Hypothalamus (tissue), 51 donors: ENCODE results near the gene CEP128.

Experiments
- DNase-seq, 51 donors: peaks; one replicate each; lab custom pipeline; 2025; lab: John Stamatoyannopoulos, UW

Gene CEP128

DNA sequence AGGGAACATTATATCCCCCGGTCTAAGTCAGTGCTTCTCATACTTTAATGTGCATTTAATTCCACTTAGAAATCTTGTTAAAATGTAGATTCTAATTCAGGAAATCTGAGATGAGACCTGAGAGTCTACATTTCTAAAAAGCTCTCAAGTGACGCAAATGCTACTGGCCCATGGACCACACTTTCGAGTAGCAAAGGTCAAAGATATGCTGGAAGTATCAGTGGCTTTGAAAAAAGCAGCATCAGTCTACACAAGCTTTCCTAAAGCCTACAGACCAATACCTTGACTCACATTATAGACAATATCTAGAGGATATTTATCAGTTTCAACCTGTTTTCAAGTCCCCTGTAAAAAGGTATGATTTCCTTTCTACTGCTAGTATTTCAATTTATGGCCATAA is 248.6 kb downstream of the CEP128 start:
- no peak for DNase-seq

DNA sequence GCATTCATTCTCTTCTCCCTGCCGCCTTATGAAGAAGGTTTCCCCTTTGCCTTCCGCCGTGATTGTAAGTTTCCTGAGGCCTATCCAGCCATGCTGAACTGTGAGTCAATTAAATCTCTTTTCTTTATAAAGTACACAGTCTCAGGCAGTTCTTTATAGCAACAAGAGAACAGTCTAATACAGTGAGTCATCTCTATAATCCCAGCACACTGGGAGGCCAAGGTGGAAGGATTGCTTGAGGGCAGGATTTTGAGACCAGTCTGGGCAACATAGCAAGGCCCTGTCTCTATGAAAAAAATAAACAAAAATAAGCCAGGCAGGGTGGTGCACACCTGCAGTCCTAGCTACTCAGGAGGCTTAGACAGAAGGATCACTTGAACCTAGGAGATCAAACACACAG is 259.9 kb downstream of the CEP128 start:
- no peak for DNase-seq

DNA sequence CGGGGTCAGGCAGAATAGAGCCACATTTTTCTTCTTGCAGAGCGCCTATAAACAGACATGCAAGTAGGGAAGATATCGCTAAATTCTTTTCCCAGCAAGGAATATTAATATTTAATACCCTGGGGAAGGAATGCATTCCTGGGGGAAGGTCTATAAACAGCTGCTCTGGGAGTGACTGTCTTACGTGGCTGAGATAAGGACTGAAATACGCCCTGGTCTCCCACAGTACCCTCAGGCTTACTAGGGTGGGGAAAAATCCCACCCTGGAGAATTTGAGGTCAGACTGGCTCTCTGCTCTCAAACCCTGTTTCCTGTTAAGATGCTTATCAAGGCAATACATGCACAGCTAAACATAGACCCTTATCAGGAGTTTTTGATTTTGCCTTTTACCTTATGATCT is 262.3 kb downstream of the CEP128 start:
- DNase-seq, result no peak

DNA sequence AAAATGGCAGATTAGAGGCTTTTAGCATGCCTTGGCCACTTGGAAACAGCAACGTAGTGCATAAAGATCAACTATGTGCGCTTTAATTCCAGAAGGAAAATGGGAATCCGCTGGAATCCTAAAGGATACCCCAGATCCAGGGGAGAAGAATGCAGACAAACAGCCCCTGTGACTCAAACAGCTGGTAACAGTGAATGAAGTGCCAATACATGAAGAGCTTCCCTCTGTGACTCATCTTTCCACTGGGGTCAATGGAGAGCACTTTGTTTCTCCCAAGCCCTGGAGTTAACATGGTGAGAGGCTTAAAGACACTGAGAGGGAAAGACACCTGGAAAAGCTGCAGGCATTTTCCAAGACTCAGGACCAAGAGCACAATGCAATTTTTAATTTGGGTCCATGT is 263.1 kb downstream of the CEP128 start:
- DNase-seq, result no peak

DNA sequence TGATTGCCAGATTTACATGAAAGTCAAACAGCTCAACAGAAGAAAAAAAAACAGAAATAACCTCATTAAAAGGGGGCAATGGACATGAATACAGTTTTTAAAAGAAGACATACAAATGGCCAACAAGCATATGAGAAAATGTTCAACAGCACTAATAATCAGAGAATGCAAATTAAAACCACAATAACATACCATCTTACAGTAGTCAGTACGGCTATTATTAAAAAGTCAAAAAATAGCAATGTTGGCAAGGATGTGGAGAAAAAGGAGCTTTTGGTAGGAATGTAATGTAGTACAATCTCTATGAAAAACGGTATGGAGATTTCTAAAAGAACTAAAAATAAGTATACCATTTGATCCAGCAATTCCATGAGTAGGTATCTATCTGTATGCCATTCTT is 272.1 kb downstream of the CEP128 start:
- no peak for DNase-seq

DNA sequence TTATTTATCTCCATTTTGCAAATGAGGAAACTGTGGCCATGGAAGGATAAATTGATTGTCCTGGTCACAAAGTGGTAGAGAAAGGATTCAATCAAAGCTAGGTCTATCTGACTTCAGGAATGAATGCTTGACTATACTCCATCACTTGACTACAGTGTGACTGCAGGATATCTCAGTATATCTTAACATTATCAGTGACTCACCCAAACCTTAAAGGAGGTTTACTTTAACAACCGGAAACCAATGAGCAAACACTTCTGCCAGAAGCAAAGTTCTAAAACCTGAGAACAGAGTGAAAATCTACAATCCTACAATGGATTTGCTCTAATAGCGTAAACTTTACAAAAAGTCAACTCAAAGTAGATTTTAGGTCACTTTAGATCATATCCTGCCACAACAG is 277.0 kb downstream of the CEP128 start:
- DNase-seq, result no peak

DNA sequence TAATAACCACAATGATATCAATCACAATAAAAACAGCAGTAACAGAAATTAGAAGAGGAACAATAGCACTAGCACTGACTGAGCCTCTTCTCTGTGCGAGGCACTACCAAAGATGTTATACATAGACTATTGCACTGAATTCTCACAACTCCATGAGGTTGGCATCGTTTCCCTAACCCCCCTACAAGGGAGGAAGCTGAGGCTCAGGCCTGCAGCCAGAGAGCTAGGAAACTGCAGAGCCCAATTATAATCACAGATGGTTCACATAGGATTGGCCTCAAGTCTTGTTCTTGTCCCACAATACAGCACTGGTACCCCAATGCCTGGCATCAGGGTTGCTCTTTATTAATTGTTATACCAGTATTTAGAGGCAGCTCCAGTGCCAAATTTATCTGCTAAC is 278.0 kb downstream of the CEP128 start:
- DNase-seq, result no peak

DNA sequence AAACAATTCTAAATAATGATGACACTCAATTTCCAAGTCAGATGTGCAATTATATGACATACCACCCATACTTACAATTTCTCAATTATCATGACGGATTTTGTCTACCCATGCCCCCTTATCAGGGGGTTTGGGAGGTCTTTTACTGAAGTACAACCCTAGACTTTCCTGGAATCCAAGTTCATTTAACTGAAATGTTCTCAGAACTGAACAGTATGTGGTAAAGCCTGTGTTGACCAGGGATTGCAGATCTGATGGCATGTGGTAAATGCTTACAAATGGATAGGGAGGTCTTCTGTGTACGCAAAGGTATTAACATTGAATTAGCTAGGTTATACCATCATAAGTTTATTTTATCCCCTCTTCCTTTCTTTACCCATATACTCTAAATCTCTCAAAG is 281.8 kb downstream of the CEP128 start:
- no peak for DNase-seq

DNA sequence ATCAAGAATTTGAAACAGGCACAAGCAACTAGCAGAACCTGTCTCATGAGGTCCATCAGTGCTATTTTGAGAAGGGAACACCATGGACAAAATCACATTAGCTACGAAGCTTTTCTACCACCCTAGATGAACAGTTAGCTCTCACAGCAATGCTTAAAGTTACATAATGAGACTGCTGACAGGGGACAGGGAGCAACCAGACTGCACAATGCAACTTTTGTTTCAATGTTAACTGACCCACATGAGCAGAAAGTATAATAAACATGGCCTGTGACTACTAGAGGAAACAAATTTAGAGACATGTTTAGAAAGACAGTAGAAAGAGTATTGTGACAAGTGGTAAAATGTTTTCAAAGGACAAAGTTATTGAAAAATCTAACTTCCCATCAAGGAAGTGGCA is 282.8 kb downstream of the CEP128 start:
- DNase-seq, result peak in 4 of 51 donors; percentile 5 to 57 (median 18)

DNA sequence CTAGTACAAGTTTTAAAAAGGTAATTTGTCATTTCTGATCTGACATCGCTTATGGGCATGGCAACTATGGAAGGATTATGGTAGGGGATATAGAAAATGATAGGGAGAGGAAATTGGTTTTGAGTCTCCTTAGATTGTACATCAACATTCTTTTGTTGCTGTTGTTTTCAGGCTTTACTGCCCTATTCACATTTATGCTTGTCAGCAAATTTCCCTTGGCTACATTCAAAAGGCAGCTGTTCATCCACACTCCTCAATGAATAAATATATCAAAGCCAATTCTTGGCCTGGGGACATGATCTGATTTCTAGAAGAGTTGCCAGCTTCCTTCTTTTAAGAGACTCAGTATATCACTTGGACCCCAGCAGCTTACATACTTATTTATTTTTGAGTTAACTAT is 283.4 kb downstream of the CEP128 start:
- DNase-seq, result no peak

DNA sequence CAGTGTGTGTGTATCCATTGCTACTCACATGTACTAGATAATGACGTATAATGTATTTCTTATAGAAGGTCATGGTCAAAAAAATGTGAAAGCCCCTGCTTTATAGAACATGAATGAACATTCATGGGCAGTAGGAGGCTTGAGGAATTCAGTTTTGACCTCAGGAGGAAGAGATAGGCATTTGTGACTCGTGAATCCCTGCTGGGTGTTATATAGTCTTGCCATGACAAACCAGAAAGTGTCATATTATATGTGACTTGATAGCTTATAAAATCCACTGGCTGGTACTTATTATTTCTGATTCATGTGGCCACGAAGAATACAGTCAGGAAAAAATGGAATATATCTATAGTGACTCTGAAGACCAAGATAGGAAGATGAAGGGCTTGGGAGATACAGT is 287.6 kb downstream of the CEP128 start:
- DNase-seq, result no peak

DNA sequence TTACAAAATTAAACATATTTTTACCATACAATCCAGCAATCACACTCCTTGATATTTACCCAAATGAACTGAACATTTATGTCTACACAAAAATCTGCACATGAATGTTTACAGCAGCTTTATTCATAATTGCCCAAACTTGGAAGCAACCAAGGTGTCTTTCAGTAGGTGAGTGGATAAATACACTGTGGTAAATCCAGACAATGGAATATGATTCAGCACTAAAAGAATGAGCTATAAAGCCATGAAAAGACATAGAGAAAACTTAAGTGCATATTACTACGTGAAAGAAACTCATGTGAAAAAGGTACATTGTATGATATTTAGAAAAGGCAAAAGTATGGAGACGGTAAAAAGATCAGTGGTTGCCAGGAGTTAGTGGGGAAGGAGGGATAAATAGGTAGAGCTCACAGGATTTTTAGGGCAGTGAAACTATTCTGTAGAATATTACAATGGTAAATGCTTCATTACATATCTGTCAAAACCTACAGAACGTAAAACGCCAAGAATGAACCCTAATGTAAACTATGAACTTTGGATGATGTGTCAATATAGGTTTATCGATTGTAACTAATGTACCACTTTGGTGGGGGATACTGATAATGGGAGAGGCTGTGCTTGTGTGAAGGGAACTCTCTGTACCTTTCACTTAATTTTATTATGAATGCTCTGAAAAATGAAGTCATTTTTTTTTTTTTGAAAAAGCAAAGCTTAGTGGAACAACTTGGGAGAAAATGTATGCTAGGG is 295.7 kb downstream of the CEP128 start:
- no peak for DNase-seq

DNA sequence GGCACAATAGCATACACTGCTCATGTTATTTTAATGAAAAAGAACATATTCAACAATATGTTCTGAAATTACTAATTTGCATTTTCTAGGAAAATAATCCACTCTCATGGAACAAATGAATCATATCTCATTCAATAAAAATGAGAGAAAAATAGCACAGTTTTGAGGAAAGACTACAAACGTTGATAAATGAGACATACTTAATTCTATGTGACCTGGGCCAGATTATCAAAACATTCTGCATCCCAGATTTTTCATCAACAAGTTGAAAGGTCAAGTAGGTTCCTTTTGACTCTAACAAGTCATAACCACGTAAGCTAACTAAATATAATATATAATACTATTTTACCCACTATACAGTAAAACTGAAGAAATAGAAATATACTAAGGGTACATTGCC is 296.7 kb downstream of the CEP128 start:
- no peak for DNase-seq

DNA sequence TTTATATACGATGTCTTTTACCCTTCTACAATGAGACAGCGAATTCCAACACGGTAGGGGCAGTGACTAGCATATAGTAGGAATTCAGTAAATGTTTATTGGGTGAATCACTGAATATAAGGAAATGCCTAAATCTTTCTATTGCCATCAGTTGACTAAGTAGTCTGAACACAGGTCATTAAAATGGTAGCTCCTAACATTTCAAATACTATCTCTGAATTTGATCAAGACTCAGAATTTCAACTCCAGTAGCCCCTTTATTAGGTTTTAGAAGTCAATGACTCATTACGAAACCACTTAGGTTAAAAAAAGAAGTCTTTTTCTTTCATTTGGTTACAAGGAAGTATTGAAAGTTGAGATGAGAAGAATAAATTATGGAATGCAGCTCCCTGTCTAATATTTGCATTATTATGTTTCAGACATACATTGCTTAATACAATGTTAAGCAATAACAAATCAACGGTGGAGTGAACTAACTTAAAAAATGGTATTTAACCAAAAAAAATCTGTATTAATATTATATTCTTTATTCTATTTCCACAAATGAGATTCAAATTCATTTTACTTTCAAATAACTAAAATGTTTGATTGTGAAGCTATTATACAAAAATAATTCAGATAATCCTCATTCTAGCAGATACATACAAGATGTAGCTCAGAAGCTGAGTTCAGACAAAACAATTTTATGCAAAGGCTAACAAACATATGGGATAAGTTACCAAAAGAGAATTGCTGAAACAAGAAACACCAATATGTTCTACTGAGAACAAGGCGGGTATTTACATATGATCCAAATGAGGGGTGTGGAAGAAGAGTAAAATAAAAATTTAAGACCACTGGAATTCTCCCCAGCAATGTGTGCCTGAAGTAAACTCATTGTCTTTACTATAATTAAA is 302.7 kb downstream of the CEP128 start:
- DNase-seq, result no peak

DNA sequence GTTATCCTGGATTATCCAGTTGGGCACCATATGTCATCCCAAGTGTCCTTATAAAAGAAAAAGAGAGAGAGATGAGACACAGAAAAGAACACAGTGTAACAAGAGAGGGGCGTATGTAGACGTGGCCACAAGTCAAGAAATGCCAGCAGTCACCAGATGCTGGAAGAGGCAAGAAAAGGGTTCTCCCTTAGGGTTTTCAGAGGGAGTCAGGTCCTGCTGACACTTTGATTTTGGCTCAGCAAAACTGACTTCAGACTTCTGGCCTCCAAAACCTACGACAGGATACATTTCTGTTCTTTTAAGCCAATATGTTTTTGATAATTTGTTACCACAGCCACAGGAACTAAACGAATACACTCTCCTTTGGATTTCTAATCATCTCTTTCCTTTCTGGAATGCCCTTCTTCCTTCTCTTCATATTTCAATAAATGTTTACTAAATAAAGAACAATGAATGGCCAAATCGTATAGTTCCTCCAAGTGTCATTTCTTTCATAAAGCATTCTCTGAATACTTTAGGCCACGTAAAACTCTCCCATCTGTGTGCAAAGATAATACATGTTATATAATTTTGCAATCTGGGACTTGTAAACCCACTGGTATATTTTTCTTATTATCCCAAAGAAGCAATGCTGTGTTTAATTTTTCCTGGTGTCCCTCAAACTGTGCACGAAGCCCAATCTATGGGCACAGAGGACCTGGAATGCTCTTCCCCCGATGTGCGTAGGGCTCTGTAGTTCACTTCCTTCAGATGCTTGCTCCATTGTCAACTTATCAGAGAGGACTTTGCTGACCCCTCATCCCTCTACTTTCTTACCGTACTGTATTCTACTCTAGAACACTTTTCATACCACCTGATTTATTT is 303.6 kb downstream of the CEP128 start:
- DNase-seq, result no peak

DNA sequence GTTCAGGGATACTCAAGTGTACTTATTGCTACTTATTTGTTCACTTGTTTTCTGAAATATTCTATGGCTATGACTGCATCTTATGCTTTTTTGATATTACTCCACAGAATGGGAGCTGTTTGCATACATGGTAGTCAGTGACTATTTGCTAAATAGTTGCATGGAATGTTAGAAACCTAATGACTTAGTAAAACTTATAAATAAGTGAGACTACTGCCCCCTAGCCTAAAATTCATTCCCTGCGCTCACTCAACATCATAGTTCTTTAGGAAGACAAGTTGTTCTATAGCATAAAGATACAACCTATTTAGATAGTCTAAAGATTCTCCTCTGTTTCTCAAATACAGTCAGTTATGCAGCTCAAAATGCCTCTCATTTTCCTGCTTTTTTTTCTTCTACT is 305.5 kb downstream of the CEP128 start:
- DNase-seq, result no peak

DNA sequence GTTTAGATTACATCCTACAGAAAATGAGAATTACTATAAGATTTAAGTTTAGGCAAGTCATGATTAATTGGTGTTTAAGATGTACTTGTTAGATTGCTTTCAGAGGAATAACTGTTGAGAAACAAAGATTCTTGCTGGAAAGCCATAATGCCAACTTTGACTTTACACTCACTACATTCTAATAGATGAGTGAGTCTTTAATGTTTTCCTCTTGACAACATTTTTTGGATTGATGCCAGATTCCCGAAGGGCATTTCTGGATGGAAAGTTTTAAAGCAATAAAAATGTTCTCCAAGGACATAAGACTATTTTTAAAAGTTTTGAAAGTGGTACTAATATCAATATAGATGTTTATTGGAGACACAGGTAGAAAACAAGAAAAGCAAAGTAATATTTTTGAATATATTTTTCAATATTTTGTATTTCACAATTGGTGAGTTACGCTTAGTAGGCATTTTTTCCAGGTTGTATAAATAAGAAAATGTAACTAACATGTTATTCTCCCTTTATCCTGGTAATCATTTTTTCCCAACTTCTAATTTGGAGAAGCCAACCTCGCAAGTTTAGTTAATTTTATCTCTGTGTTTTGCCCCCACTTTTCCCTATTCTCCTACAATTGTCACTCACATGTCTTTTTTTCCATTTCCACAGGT is 307.3 kb downstream of the CEP128 start:
- no peak for DNase-seq

DNA sequence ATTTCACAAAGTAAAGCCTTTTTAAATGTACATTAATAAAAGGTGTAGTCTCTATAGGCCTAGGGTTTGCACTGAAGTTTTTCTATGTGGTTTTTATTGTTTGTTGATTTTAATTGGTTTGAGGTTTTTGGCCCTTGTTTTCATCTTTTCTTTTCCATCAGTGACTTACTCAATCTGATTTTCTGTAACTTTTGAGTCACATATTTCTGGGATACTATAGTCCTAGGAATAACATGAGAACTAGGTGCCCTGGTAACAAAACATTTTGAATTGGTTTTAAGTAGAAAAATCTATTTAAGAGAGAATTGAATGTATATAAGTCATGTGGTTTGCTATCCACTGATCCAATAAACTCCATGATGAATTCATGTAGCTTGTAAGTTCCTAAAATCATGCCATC is 311.9 kb downstream of the CEP128 start:
- DNase-seq, result no peak

DNA sequence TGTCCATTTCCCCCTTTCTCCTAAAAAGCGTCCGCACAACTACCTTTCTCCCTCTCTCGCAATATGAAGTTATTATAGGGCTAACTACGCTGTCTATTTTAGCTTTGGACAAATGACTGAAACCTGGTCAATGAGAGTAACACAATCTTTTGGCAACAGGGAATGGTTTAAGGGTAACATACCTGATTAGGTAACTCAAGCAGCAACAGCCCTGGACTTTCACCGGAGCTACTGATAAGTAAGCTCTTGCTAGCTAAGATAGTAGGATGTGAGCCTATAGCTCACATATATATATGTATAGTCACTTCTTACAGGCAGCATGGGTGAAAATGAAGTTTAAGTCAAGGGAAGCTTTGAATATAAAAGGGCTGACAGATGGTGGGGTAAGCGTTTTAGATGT is 313.0 kb downstream of the CEP128 start:
- DNase-seq, result no peak

DNA sequence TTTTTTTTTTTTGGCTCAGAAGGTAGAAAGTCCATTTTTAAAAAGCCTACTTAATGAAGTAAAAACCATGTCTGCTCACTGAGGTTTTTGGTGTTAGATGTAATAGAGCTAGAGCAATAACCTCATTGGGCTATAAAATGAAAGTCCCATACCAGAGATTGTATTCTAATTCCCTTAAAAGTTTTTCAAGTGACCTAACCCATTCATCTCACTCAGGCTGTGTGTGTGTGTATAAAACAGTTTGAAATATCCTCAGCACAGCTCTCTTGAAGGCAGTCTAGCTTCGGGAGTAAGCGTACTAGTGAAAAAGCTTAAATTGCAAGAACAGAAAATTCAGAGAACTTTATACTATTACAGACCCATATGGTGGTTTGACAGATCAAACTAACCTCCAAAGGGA is 313.8 kb downstream of the CEP128 start:
- no peak for DNase-seq

DNA sequence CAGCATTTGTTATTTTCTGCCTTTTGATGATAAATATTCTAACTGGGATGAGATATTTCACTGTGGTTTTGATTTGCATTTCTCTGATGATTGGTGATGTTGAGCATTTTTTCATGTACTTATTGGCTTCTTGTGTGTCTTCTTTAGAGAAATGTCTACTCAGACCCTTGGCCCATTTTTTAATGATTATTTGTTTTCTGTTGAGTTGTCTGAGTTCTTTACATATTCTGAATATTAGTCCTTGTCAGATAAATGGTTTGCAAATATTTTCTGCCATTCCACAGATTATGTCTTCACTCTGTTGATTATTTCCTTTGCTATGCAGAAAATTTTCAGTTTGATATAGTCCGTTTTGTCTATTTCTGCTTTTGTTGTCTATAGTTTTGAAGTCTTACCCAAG is 317.0 kb downstream of the CEP128 start:
- no peak for DNase-seq
